Transverse colon (tissue), 4 donors: ENCODE results near the gene FAM20C. TPM values are rescaled to one million over a fixed set of nuclear protein-coding genes. Genes with fewer than 3 reads are reported as not detected.
"Not testable (repeated sequence)": the region's sequence is repeated elsewhere in the genome, so short reads cannot be mapped to it uniquely, and the experiment has no call there.

Source experiments
- DNase-seq: peaks from one replicate; pipeline ENCODE4 v3.0.0-alpha.2; 2019
- H3K27ac ChIP-seq, 4 donors: fragments of 200-600 bp; sonication (generic); 2 replicates each; pipeline ENCODE4 v1.5.1; 2016 to 2018; ENCODE audit warnings: inconsistent platforms in 4 of 4
- H3K27me3 ChIP-seq: fragments of 200-600 bp; sonication (generic); 2 replicates; pipeline ENCODE4 v1.5.1; 2017; ENCODE audit warnings: inconsistent platforms
- H3K36me3 ChIP-seq, 4 donors: fragments of 200-600 bp; sonication (generic); 2 replicates each; pipeline ENCODE4 v1.5.1; 2017 to 2019; ENCODE audit warnings: inconsistent platforms in 4 of 4
- H3K4me1 ChIP-seq, 4 donors: fragments of 200-600 bp; sonication (generic); 2 replicates each; pipeline ENCODE4 v1.5.1; 2017 to 2020; ENCODE audit warnings: inconsistent platforms in 4 of 4
- H3K4me3 ChIP-seq, 4 donors: fragments of 200-600 bp; sonication (generic); 1 replicate in 1 of 4; 2 replicates in 3 of 4; pipeline versions ENCODE4 v1.5.1 to v1.6.1; 2017 to 2019; ENCODE audit warnings: inconsistent platforms in 4 of 4
- H3K9me3 ChIP-seq, 2 donors: fragments of 200-600 bp; sonication (generic); 2 replicates each; pipeline ENCODE4 v1.5.1; 2017 to 2019; ENCODE audit warnings: inconsistent platforms in 2 of 2
- CTCF ChIP-seq, 5 experiments: fragments of 200-600 bp in 3 of 5; fragments of 450-650 bp in 2 of 5; sonication (generic) in 3 of 5; IDR thresholded peaks; 1 replicate in 2 of 5; 2 replicates in 3 of 5; pipeline ENCODE4 v1.5.1; 2016 to 2017; ENCODE audit warnings: antibody characterized with exemption in 5 of 5, inconsistent platforms in 3 of 5, mild to moderate bottlenecking in 2 of 5, moderate library complexity in 1 of 5
- EP300 ChIP-seq: sonication (generic); formaldehyde crosslinking; IDR thresholded peaks from one replicate; pipeline ENCODE4 v1.6.1; 2017; ENCODE audit warnings: antibody characterized with exemption, low read depth
- POLR2A ChIP-seq: fragments of 450-650 bp; IDR thresholded peaks from one replicate; pipeline ENCODE4 v1.6.1; 2016; ENCODE audit warnings: antibody characterized with exemption, mild to moderate bottlenecking, moderate library complexity
- POLR2AphosphoS5 ChIP-seq, 3 donors: sonication (generic); formaldehyde crosslinking; IDR thresholded peaks; one replicate each; pipeline ENCODE4 v1.6.1; 2016; ENCODE audit warnings: antibody characterized with exemption in 3 of 3
- WGBS, 2 donors: methylation state at CpG; one replicate each; pipeline ENCODE4 v1.1.5; 2018; ENCODE audit warnings: low coverage in 1 of 2; 5-methylcytosine and 5-hydroxymethylcytosine counted together
- in situ Hi-C, 4 donors: fragments of 200-750 bp; cut with MboI; loops; one replicate each; pipeline versions ENCODE4 v1.15.0 to v1.15.1; 2017; ENCODE audit warnings: low sequenced_read_pairs in 3 of 4, low pct_ligation_motif_present in 1 of 4, low pct_unique_long_range_greater_than_20kb in 1 of 4
- intact Hi-C: fragments of 100-400 bp; cut with DNase I; formaldehyde crosslinking; loops from one replicate; pipeline ENCODE4 v1.15.1; 2023; ENCODE audit warnings: low total_unique reads
- total RNA-seq, 4 donors: library from RNA; depleted of rRNA; stranded (reverse); fragments of >200 nt; gene quantifications; one replicate each; pipeline ENCODE4 v1.1.0, GENCODE V29; 2016

FAM20C gene
- total RNA-seq, 4 donors from 2014 or later: 10.5 to 62.3 (median 23.5) TPM

DNA sequence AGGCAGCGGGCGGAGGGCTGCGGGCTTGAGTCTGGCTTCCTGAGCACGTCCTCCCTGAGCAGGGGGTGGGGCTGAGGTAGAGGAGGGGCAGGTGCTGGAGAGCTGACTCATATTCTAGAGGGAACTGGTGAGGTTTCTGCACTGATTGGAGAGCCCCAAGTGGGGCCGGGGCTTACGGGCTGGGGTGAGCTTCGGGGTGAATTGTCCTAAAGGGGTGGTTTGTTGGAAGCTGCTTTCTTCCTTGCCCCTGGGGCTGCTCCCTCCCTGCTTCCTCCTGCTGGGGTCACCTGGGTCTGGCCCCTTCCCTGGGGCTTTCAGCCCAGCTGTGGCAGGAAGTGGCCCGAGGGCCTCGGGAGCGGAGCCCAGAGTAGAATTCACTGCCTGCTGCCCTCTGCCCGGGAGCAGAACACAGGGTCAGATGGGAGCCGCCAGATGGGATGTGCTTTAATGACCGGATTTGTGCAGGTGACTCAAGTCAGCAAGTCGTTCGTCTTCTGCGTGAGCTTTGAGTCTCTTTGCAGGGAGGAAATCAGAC lies 48.6 kb downstream of the FAM20C start:
- TF ChIP-seq CTCF (IDR thresholded peaks at IDR 0.05) (no peak), EP300 (no peak), POLR2AphosphoS5 (IDR thresholded peaks at IDR 0.05) (no peak), POLR2A (no peak)
- peaks cover 2 to 15% (median 5%) of the 10 kb centered on the region in 4 donors for H3K4me1 ChIP-seq
- in situ Hi-C loops: no loop called here
- no peak overlapping the region for H3K27ac ChIP-seq
- intact Hi-C loops: no loop called here
- no peaks in the 10 kb centered on the region for H3K36me3 ChIP-seq
- H3K4me3 ChIP-seq: no peak overlapping the region
- no peaks in the 10 kb centered on the region for H3K27me3 ChIP-seq
- H3K9me3 ChIP-seq: no peaks in the 10 kb centered on the region
- WGBS, 2 donors: 65% methylated on average over 16 of the region's 16 CpGs; no CpG with 5 or more reads in 1 of the 2 donors
- no peak for DNase-seq

DNA sequence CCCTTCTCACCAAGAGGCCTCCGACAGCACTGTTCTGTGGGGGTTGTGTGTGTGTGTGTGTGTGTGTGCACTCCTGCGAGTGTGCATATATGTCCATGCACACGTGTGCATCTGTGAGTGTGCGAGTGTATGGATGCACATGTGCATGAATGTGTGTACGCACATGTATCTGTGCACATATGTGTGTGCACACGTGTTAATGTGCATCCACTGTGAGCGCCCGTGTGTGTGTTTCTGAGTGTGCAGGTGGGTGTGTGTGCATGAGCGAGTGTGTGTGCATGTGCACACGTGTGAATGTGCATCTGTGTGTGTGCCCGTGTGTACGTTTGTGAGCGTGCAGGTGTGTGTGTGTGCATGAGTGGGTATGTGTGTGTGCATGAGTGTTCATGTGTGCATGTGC lies 49.1 kb downstream of the FAM20C start:
- Histone ChIP-seq H3K4me1 (peaks cover 0 to 10% (median under 1%) of the 10 kb centered on the region in 4 donors), H3K4me3 (no peak overlapping the region), H3K36me3 (no peaks in the 10 kb centered on the region), H3K27me3 (no peaks in the 10 kb centered on the region), H3K27ac (no peak overlapping the region), H3K9me3 (no peaks in the 10 kb centered on the region)
- TF ChIP-seq POLR2AphosphoS5 (IDR thresholded peaks at IDR 0.05) (no peak), EP300 (no peak), CTCF (IDR thresholded peaks at IDR 0.05) (no peak), POLR2A (no peak)
- WGBS, 2 donors: 94% methylated on average over 13 of the region's 13 CpGs; no CpG with 5 or more reads in 1 of the 2 donors
- DNase-seq: no peak
- in situ Hi-C loops: no loop called here
- intact Hi-C loops: no loop called here

DNA sequence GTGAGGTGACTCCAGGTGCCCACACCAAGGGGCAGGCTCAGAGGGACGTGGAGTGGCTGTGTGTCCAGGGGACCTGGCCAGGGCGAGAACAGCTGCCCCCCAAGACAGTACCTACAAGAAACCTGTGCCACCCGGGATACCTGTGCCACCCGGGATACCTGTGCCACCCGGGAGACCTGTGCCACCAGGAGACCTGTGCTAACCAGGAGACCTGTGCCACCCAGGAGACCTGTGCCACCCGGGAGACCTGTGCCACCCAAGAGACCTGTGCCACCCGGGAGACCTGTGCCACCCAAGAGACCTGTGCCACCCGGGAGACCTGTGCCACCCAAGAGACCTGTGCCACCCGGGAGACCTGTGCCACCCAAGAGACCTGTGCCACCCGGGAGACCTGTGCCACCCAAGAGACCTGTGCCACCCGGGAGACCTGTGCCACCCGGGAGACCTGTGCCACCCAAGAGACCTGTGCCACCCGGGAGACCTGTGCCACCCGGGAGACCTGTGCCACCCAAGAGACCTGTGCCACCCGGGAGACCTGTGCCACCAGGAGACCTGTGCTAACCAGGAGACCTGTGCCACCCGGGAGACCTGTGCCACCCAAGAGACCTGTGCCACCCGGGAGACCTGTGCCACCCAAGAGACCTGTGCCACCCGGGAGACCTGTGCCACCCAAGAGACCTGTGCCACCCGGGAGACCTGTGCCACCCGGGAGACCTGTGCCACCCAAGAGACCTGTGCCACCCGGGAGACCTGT lies 50.6 kb downstream of the FAM20C start:
- H3K4me3 ChIP-seq, H3K27ac ChIP-seq, DNase-seq, in situ Hi-C loops, H3K9me3 ChIP-seq, H3K4me1 ChIP-seq, H3K36me3 ChIP-seq, intact Hi-C loops, H3K27me3 ChIP-seq: not testable (repeated sequence)
- WGBS, 2 donors: 94% methylated on average over 7 of the region's 21 CpGs; no CpG with 5 or more reads in 1 of the 2 donors

GRCh38 chr7:243580-243978 lies 51.2 kb downstream of the FAM20C start:
- H3K27me3 ChIP-seq, H3K36me3 ChIP-seq, H3K27ac ChIP-seq, DNase-seq, in situ Hi-C loops, H3K9me3 ChIP-seq, H3K4me1 ChIP-seq, intact Hi-C loops, H3K4me3 ChIP-seq: not testable (repeated sequence)
- WGBS, 2 donors: 96 to 100% methylated on average over 1 to 4 of the region's 10 CpGs

DNA sequence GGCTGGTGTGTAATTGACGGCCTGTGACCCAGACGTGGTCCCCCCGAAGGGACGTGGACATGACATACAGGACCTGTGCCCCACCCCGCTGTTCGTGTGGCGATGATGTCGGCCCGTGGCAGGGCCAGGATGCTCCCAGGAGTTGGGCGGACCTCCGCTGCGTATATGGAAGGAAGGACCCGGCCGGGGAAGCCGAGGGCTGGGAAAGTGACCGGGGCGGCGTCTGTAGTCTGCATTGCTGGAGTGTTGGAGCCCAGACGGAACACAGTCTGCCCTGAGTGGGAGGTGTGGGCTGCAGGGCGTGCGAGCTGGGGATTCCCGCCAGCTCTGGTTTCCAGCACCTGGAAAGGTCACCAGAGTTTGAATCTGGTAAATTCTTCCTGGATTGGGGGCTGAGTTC lies 52.6 kb downstream of the FAM20C start:
- WGBS, 2 donors: 71 to 89% methylated on average over 6 to 22 of the region's 22 CpGs
- Histone ChIP-seq H3K4me3 (no peak overlapping the region), H3K4me1 (peaks cover 0 to 8% (median 0%) of the 10 kb centered on the region in 4 donors), H3K36me3 (peaks cover 0 to 6% (median 0%) of the 10 kb centered on the region in 4 donors), H3K9me3 (no peaks in the 10 kb centered on the region), H3K27me3 (no peaks in the 10 kb centered on the region), H3K27ac (no peak overlapping the region)
- in situ Hi-C loops (no loop called here), intact Hi-C loops (no loop called here)
- no peak for DNase-seq
- no peak for TF ChIP-seq POLR2A
- TF ChIP-seq EP300: no peak
- TF ChIP-seq CTCF (IDR thresholded peaks at IDR 0.05): no peak
- no peak for TF ChIP-seq POLR2AphosphoS5 (IDR thresholded peaks at IDR 0.05)
